Measurements from ENCODE around the gene EIF2B2.
A peak's percentile ranks its signal among the peaks of the same experiment; 100 is the strongest.

EIF2B2 gene

GRCh38 chr14:74979442-74980397 lies 23.0 kb upstream of the EIF2B2 start:
- no peak for DNase-seq (ENCODE audit: extremely low spot score)
- POLR2A ChIA-PET = interaction anchor here (0.5 kb wide), 1 partner anchor 251 kb away, joined by 3 read pairs; no protein-coding TSS in a partner anchor
- TF ChIP-seq CTCF (IDR thresholded peaks at IDR 0.05; ENCODE audit: control extremely low read depth, extremely low read depth, low read depth, missing control alignments) = no peak
- CTCF ChIA-PET = interaction anchor here (0.6 to 3.0 kb wide), 7 partner anchors 11 to 1131 kb away, joined by 3 to 16 read pairs (median 3); partner anchors contain the start of gene PGF

GRCh38 chr14:74980398-74980730 lies 22.4 kb upstream of the EIF2B2 start:
- TF ChIP-seq CTCF (IDR thresholded peaks at IDR 0.05; ENCODE audit: control extremely low read depth, extremely low read depth, low read depth, missing control alignments) = no peak
- no peak for DNase-seq (ENCODE audit: extremely low spot score)
- ChIA-PET CTCF (interaction anchor here (1.1 to 3.0 kb wide), 6 partner anchors 11 to 108 kb away, joined by 3 to 16 read pairs (median 4); partner anchors contain the start of gene PGF), POLR2A (no interaction called here)

- DNase-seq (ENCODE audit: extremely low spot score) = no peak
- CTCF ChIA-PET = interaction anchor here (1.1 to 3.0 kb wide), 6 partner anchors 12 to 107 kb away, joined by 3 to 16 read pairs (median 4); partner anchors contain the start of gene PGF
- POLR2A ChIA-PET = no interaction called here
- TF ChIP-seq CTCF (IDR thresholded peaks at IDR 0.05; ENCODE audit: control extremely low read depth, extremely low read depth, low read depth, missing control alignments) = no peak
These were observed 21.8 kb upstream of the EIF2B2 start for GRCh38 chr14:74980731-74981461.

- POLR2A ChIA-PET = no interaction called here
- DNase-seq (ENCODE audit: extremely low spot score) = peak; percentile 11
- CTCF ChIA-PET = interaction anchor here (1.4 to 3.0 kb wide), 2 partner anchors 35 to 43 kb away, joined by 3 to 16 read pairs; no protein-coding TSS in a partner anchor
- TF ChIP-seq CTCF (IDR thresholded peaks at IDR 0.05; ENCODE audit: control extremely low read depth, extremely low read depth, low read depth, missing control alignments) = no peak
These were observed 21.3 kb upstream of the EIF2B2 start for GRCh38 chr14:74981462-74981782.

GRCh38 chr14:74981833-74982232 lies 20.9 kb upstream of the EIF2B2 start:
- no peak for DNase-seq (ENCODE audit: extremely low spot score)
- no peak for TF ChIP-seq CTCF (IDR thresholded peaks at IDR 0.05; ENCODE audit: control extremely low read depth, extremely low read depth, low read depth, missing control alignments)
- POLR2A ChIA-PET = no interaction called here
- CTCF ChIA-PET = interaction anchor here (1.0 kb wide), 2 partner anchors 13 to 59 kb away, joined by 3 read pairs; partner anchors contain the start of gene RPS6KL1

- ChIA-PET CTCF (interaction anchor here (1.0 kb wide), 2 partner anchors 14 to 59 kb away, joined by 3 read pairs; partner anchors contain the start of gene RPS6KL1), POLR2A (no interaction called here)
- peak; percentile 40 for DNase-seq (ENCODE audit: extremely low spot score)
- TF ChIP-seq CTCF (IDR thresholded peaks at IDR 0.05; ENCODE audit: control extremely low read depth, extremely low read depth, low read depth, missing control alignments) = no peak
These were observed 20.1 kb upstream of the EIF2B2 start for GRCh38 chr14:74982661-74983060.
